K562 treated with DMSO at 1 percent for 12 hours (cell line): ENCODE data around the gene DUXB. TPM values are rescaled to one million over a fixed set of nuclear protein-coding genes. Genes with fewer than 3 reads are reported as not detected.

Source experiments
- total RNA-seq: library from RNA; unstranded; fragments of 300-600 nt; gene quantifications from 2 replicates; pipeline ENCODE4 v1.2.3, GENCODE V29; 2022; ENCODE audit not compliant: insufficient read depth

The DUXB gene
- not detected in 2 replicates for total RNA-seq

DNA sequence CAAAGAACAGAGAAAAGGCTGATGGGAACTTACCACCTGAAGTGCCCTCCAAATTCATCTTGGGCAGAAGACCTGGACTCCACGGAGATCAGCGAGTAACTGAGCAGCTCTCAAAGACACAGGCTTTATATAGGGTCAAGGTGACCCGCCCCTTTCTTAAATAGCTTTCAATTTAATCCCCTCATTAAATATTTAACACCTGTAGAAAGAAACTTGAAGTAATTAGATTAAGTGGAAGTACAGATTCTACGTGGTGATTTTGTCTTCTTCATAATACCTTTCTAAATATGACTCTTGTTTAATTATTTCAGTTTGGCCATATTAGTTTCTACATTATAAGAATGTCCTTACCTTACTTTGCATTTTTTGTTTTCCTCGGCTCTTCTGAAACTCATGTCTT lies at the start of gene DUXB:
Gene DUXB (minus strand): TSS at position 101 of the 400 bp plus-strand sequence. CDS start 43 bp downstream, at position 58.

DNA sequence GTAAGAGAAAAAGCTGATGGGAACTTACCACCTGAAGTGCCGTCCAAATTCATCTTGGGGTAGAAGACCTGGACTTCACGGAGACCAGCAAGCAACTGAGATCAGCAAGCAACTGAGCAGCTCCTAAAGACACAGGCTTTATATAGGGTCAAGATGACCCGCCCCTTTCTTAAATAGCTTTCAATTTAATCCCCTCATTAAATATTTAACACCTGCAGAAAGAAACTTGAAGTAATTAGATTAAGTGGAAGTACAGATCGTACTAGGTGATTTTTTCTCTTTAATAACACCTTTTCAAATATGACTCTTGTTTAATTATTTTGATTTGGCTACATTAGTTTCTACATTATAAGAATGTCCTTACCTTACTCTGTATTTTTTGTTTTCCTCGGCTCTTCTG lies 25.1 kb upstream of the DUXB start, which contains the start of gene CPHXL:
Gene CPHXL (minus strand): TSS at position 101 of the 400 bp plus-strand sequence. CDS start 48 bp downstream, at position 53.

GRCh38 chr16:75676909-75677308 lies 24.4 kb downstream of the DUXB start, which contains the start of gene CPHXL2:
Gene CPHXL2, minus strand, starts transcription at chr16:75677009. Its CDS starts 10 bp downstream, at chr16:75676999.

GRCh38 chr16:75647492-75648264 lies 53.6 kb downstream of the DUXB start, which contains the start of the genes KARS1 and TERF2IP:
Gene KARS1, minus strand, starts transcription at chr16:75647665. Its CDS starts 26 bp downstream, at chr16:75647639.
Gene TERF2IP, plus strand, starts transcription at chr16:75647773. Its CDS starts 110 bp downstream, at chr16:75647883.

Other genes with a start within 250 kb of the DUXB start
- gene TMEM170A, start 236.8 kb downstream of the DUXB start, total RNA-seq, result 16.0 and 28.5 TPM in 2 replicates
- not detected in 2 replicates for gene CHST6, start 206.0 kb downstream of the DUXB start, total RNA-seq
- gene CHST5, start 165.4 kb downstream of the DUXB start, total RNA-seq, result not detected in 2 replicates
- gene TMEM231, start 145.2 kb downstream of the DUXB start, total RNA-seq, result 4.5 and 8.5 TPM in 2 replicates
- gene GABARAPL2, start 135.1 kb downstream of the DUXB start, total RNA-seq, result 170 and 201 TPM in 2 replicates
- gene ADAT1, start 78.2 kb downstream of the DUXB start, total RNA-seq, result 6.3 and 27.2 TPM in 2 replicates
- gene KARS1, start 53.8 kb downstream of the DUXB start, total RNA-seq, result 104 and 147 TPM in 2 replicates
- gene TERF2IP, start 53.7 kb downstream of the DUXB start, total RNA-seq, result 82.3 and 95.0 TPM in 2 replicates
- not detected in 2 replicates for gene CPHXL2, start 24.5 kb downstream of the DUXB start, total RNA-seq
- not detected in 2 replicates for gene CPHXL, start 25.0 kb upstream of the DUXB start, total RNA-seq